Activated T-helper 17 cell treated with anti-CD3 and anti-CD28 coated beads, Interleukin-2, amount 50 U/mL, for 72 hours (primary cell): ENCODE results near the gene C2orf78. TPM values are rescaled to one million over a fixed set of nuclear protein-coding genes. Genes with fewer than 3 reads are reported as not detected.
"Not testable (repeated sequence)": the region's sequence is repeated elsewhere in the genome, so short reads cannot be mapped to it uniquely, and the experiment has no call there.

Experiments
- ATAC-seq: fragments of 150-1000 bp; cut with Tn5 transposase; replicated peaks from 2 replicates; pipeline ENCODE4 v1.10.0; 2021; ENCODE audit warnings: mild to moderate bottlenecking, moderate library complexity
- H3K27ac Mint-ChIP-seq: one replicate; pipeline ENCODE4 v1.8.0; 2022; ENCODE audit warnings: mixed read lengths
- H3K27me3 Mint-ChIP-seq: one replicate; pipeline ENCODE4 v1.8.0; 2022; ENCODE audit warnings: mixed read lengths
- H3K36me3 Mint-ChIP-seq: one replicate; pipeline ENCODE4 v1.8.0; 2022; ENCODE audit warnings: low read depth, mild to moderate bottlenecking, mixed read lengths
- H3K4me1 Mint-ChIP-seq: one replicate; pipeline ENCODE4 v1.8.0; 2022; ENCODE audit warnings: mixed read lengths
- H3K4me3 Mint-ChIP-seq: one replicate; pipeline ENCODE4 v1.8.0; 2022; ENCODE audit warnings: mild to moderate bottlenecking, mixed read lengths
- H3K9me3 Mint-ChIP-seq: one replicate; pipeline ENCODE4 v1.8.0; 2022; ENCODE audit warnings: mixed read lengths
- total RNA-seq, 2 donors: library from RNA; stranded (reverse); gene quantifications; one replicate each; pipeline ENCODE4 v1.2.3, GENCODE V29; 2022

The C2orf78 gene, protein sequence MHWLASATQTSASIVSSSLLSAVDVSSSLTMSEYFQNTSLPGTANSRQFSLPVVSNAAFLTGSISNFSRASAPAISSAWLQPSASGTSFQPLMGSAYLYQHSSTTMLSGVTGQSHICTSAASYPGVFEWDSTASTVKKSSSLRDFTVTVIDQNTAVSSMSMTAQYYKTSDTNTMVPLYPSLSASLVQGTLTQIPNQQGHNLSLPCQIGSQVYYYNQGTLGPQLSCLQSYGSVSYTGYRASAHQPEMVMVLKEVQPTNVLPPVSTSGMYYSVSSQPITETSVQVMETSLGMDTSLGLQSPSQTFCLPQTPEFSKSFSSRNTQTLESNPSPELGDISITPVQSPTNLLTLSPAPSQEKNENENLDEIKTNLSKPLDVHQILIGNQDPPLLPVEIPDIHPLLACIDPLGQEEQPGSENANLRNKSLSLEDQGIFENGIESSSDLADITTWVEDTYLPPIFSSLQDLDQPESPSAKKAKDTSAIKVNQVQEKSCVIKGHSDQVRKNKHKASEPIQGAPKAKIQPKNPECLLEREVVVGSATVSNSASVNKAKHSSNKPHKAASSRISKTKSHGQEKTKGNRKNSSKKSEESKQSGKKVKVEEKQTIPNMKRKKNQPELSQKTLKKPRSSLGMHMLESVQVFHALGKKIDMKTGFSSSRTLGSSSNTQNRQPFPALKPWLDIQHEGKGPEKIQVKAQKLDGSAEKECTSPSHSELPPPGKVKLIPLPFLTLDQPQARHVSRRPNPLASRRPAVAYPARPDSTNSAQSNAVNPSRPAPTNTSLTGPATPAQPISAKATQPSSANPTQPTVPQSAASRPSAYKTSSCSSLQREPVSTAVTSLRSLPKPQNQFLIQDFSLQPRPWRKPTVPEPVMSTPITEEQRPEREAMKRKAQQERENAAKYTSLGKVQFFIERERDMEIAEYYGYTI
- total RNA-seq = under 1 TPM in 1 of 2 donors, not detected in 1; 0.08 TPM

DNA sequence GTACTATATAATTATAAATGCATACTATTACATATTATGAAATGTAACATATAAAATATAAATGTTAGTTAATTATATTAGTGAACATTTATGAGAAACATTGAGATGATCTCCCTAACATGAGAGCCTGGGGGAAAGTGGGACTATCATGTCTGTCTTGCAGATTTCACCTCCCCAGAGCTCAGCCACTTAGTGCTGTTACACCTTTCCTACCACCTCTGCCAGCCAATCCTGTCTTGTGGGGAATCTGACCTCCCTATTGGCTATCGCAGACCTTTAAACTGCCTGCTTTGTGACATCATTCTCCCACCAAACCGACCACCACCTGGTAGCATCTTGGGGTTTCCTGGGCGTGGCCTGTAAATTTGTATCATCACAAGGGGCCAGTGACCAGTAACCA lies at the start of gene C2orf78:
C2orf78 (plus strand) TSS at position 301 of the 400 bp plus-strand sequence. CDS start 127 bp downstream, outside the sequence.
- H3K9me3 Mint-ChIP-seq, H3K27me3 Mint-ChIP-seq, H3K4me3 Mint-ChIP-seq, H3K36me3 Mint-ChIP-seq, H3K4me1 Mint-ChIP-seq, H3K27ac Mint-ChIP-seq, ATAC-seq: not testable (repeated sequence)

DNA sequence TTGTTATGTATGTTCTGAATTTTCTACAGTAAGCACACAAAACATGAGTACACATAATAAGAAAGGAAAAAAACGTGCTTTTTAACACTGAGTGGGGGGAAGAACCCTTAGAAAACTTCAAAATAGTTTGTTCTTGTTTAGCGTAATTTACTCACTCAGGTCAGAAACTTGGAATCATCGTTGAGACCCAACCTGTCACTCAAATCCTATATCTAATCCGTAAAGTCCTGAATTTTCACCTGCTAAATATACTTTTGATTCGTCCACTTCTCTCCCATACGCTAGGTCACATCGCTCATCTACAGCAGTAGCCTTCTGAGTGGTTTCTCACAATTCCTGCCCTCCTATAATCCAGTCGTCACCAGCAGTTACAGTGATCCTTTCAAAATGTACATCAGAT lies 47.6 kb upstream of the C2orf78 start:
- H3K4me3 Mint-ChIP-seq = peak overlapping the region; percentile 99
- H3K4me1 Mint-ChIP-seq = peaks cover 11% of the 10 kb centered on the region
- no peaks in the 10 kb centered on the region for H3K9me3 Mint-ChIP-seq
- peaks cover 55% of the 10 kb centered on the region for H3K36me3 Mint-ChIP-seq
- ATAC-seq = no peak
- no peaks in the 10 kb centered on the region for H3K27me3 Mint-ChIP-seq
- peak overlapping the region; percentile 97 for H3K27ac Mint-ChIP-seq

DNA sequence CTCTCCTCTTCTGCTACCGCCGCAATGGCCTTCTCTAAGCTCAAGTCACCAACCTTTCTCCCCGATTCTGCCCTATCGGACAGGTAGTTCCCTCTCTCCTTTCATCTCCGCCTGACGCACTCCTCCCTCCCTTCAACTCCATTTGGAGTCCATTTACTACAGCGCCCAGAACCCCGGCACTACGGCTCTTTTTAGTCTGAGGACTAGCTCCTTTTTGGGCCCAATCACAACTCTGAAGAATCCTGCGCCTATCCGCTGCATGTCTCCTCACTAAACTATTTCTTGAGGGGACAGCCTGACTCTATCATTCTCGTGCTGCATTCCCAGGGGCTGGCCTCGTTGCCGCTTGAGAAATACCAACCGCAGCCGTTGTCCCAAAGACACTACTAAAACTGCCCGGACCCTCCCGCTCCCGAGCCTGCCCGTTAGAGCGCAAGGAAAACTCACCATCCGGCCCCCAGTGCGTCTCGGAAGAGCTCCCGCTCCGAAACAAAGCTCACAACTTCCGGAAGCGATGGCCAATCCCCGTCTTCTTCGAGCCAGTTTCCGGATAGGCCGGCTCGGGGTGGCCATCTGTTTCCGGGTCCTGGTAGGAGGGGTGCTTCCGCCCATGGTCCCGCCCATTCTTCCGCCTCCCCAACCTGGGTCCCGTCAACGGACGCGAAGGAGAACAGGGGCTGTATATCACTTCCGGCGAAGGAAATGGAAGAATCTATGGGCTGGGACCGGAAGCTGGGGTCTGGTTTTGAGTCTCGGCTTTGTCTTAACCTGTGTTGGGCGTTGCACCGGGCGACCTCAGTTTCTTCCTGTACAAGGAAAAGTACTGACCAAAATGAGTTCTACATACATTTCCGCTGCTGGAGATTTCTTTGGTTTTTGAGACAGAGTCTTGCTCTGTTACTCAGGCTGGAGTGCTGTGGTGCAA lies 46.9 kb upstream of the C2orf78 start, which contains the start of gene TPRKB:
TPRKB (minus strand) TSS at position 491 of the 925 bp plus-strand sequence. CDS start 2,776 bp downstream, outside the sequence.
- H3K36me3 Mint-ChIP-seq = peaks cover 50% of the 10 kb centered on the region
- H3K27ac Mint-ChIP-seq = peak within 1 kb of the TSS; percentile 97
- ATAC-seq = peak; percentile 99
- H3K9me3 Mint-ChIP-seq = no peaks in the 10 kb centered on the region
- H3K4me3 Mint-ChIP-seq = peak within 1 kb of the TSS; percentile 99
- H3K27me3 Mint-ChIP-seq = no peaks in the 10 kb centered on the region
- peaks cover 11% of the 10 kb centered on the region for H3K4me1 Mint-ChIP-seq

DNA sequence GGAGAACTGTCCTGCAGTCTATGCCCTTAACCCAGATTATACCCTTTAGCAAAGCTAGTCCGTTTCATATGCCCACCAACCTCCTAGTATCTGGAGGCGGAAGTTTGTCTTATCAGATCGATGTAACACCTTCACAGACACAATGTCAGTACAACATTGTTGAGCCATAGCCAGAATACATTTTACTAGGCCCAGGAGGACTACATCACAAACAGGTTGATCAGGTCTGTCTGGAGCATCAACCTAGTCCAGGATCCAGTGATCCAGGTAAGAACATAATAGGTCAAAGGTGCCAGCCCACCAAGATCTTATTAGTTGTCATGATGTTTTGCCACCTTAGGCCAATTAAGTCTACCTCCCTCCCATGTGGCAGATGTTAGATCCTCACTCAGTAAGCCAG lies 44.9 kb upstream of the C2orf78 start:
- Mint-ChIP-seq H3K27ac (no peak overlapping the region), H3K27me3 (no peaks in the 10 kb centered on the region), H3K4me1 (peaks cover 11% of the 10 kb centered on the region), H3K36me3 (peaks cover 42% of the 10 kb centered on the region), H3K4me3 (no peak overlapping the region), H3K9me3 (no peaks in the 10 kb centered on the region)
- no peak for ATAC-seq

DNA sequence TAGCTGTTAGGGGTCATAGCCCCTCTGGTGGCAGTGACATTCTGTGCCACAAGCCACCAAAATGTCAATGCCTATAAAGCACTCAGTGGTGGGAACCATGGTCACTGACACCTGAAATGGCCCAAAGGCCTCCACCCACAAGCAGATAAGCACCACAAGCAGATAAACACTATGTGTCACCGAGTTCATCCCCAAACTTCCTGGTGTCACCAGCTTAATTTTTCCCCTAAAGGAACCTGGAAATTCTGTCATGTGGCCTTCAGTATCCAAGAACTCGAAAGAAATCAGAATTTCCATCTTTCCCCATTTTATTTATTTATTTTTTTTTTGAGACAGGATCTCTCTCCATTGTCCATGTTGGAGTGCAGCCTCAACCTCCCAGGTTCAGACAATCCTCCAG lies 43.2 kb upstream of the C2orf78 start:
- H3K36me3 Mint-ChIP-seq = peaks cover 49% of the 10 kb centered on the region

DNA sequence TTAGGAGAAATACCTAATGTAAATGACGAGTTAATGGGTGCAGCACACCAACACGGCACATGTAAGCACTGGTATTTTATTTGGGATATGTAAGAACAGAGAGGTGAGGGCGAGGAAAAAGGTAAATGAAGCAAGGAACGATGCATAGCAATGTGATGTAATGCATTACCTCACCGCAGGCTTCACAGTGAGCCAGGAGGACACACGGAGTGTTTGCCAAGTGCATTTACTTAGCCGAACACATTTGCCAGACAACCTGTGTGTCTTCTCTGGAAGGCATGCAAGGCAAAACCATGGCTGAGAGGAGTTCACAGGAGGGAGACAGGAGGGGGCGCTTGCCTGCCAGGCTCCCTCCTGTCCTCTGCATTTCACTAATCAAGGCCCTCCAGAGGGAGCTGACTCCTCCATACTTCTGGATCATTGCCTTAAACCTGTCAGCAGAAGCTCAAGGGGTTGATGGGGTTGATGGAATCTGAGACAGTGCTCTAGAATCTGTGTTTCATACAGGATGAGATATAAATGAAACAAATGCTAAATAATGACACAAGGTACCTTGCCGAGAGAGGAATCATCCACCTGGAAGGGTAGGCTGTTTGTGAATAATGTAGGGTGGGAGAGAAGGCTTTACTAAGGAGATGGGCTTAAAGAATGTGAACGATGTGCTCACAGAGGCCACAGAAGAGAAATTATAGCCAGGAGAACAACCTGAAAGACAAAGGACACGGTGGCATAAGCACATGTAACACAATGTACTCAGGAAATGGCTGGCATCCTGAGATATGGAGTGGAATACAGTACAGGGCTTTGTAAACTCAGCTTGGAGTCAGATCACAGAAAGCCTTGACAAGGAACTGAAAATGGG lies 37.7 kb upstream of the C2orf78 start:
- H3K27ac Mint-ChIP-seq = no peak overlapping the region
- peaks cover 11% of the 10 kb centered on the region for H3K4me1 Mint-ChIP-seq
- H3K9me3 Mint-ChIP-seq = no peaks in the 10 kb centered on the region
- no peak overlapping the region for H3K4me3 Mint-ChIP-seq
- H3K36me3 Mint-ChIP-seq = peaks cover 77% of the 10 kb centered on the region
- no peak for ATAC-seq
- H3K27me3 Mint-ChIP-seq = no peaks in the 10 kb centered on the region

More for the DNA sequence above, 43.2 kb upstream of the C2orf78 start:
- no peak overlapping the region for H3K4me3 Mint-ChIP-seq
- no peaks in the 10 kb centered on the region for H3K27me3 Mint-ChIP-seq
- peaks cover 11% of the 10 kb centered on the region for H3K4me1 Mint-ChIP-seq
- H3K27ac Mint-ChIP-seq = no peak overlapping the region
- ATAC-seq = no peak
- no peaks in the 10 kb centered on the region for H3K9me3 Mint-ChIP-seq

DNA sequence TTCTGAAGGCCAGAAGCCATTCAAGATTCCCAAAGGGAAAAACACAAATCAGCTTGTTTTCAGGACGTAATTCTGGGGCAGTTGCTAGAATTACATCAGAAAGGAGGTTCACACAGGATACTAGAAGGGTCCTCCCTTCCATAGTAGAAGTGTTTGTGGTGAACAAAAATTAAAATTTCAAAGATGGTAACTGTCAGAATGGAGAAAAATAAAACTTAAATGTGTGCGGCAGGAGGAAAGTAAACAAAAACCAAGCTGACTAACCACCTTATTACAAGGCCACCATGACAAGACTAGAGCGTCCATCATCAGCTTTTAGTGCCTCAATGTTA lies 37.1 kb upstream of the C2orf78 start:
- Mint-ChIP-seq H3K36me3 (peaks cover 81% of the 10 kb centered on the region), H3K9me3 (no peaks in the 10 kb centered on the region), H3K27me3 (no peaks in the 10 kb centered on the region), H3K4me3 (no peak overlapping the region), H3K27ac (no peak overlapping the region), H3K4me1 (peaks cover 11% of the 10 kb centered on the region)
- ATAC-seq = no peak

DNA sequence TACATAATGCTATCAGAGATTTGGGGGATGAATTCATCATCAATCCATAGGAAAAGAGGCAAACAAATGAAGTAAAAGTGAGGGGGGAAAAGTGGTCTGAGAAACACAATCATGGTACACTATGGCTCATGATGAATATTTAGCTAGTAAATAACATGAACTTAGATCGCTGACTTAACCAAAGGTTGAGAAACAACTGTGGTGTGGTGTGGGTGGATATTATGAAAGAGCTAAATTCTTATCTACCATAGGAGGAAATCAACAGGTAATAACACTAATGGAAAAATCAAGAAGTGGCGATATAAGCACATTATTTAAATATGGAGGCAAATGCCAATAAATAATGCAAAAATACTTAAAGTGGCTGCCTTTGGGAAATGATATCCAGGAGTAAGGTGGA lies 34.7 kb upstream of the C2orf78 start:
- Mint-ChIP-seq H3K9me3 (no peaks in the 10 kb centered on the region), H3K36me3 (peaks cover 85% of the 10 kb centered on the region), H3K27ac (no peak overlapping the region), H3K4me1 (peaks cover 11% of the 10 kb centered on the region), H3K27me3 (no peaks in the 10 kb centered on the region), H3K4me3 (no peak overlapping the region)
- ATAC-seq = no peak

DNA sequence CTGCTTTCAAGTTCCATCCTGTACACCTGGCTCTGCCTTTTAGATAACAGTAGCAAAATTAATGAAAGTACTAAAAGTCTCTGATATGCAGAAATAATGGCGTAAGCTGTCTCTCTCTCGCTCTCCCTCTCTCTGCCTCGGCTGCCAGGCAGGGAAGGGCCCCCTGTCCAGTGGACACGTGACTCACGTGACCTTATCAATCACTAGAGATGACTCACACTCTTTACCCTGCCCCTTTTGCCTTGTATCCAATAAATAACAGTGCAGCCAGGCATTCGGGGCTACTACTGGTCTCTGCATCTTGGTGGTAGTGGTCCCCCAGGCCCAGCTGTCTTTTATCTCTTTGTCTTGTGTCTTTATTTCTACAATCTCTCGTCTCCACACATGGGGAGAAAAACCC lies 29.7 kb upstream of the C2orf78 start:
- H3K4me3 Mint-ChIP-seq, H3K27ac Mint-ChIP-seq, H3K27me3 Mint-ChIP-seq, ATAC-seq, H3K4me1 Mint-ChIP-seq, H3K9me3 Mint-ChIP-seq: not testable (repeated sequence)
- peaks cover 86% of the 10 kb centered on the region for H3K36me3 Mint-ChIP-seq

DNA sequence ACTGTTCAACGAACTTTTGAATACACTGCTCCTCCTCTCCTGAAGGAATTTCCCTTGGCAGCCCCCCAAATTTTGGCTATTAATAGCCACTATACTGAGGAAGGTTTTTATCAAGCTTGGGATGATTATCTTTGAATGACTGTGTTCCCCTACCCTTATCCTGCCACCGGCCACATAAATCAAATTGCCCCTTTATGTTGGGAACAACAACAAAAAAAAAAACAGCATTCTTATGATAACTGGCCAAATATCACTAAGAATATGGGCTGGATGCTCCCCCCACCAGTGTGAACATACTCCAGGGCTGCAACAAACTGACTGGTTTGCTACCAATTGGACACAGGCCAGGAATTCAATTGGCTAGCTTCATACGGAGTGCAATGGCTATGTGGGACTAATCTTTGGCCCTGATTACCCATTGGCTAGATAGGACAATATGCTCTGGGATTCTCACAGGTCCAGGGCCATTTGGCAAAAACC lies 24.7 kb upstream of the C2orf78 start:
- H3K36me3 Mint-ChIP-seq = peaks cover 97% of the 10 kb centered on the region
- no peaks in the 10 kb centered on the region for H3K27me3 Mint-ChIP-seq
- no peak overlapping the region for H3K4me3 Mint-ChIP-seq
- ATAC-seq = no peak
- no peaks in the 10 kb centered on the region for H3K4me1 Mint-ChIP-seq
- no peak overlapping the region for H3K27ac Mint-ChIP-seq
- H3K9me3 Mint-ChIP-seq = no peaks in the 10 kb centered on the region

DNA sequence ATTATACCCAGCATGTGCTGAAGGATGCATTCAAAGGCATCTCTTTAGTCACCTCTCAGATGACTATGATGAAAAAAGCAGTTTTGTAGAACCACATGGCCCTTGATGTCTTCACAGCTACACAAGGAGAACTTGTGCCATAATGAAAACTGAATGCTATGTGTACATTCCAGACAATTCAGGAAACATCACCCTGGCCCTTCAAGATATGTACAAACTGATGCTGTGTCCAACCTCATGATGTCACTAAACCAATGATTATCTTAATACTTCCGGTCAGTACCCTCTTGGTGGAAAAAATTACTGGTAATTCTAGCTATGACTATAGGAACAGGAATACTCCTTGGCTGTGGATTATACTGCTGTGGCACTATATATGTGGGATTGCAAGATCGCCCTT lies 24.1 kb upstream of the C2orf78 start:
- Mint-ChIP-seq H3K4me1 (no peaks in the 10 kb centered on the region), H3K36me3 (peaks cover 97% of the 10 kb centered on the region), H3K4me3 (no peak overlapping the region), H3K27me3 (no peaks in the 10 kb centered on the region), H3K9me3 (no peaks in the 10 kb centered on the region), H3K27ac (peak overlapping the region; percentile 36)
- ATAC-seq = no peak

DNA sequence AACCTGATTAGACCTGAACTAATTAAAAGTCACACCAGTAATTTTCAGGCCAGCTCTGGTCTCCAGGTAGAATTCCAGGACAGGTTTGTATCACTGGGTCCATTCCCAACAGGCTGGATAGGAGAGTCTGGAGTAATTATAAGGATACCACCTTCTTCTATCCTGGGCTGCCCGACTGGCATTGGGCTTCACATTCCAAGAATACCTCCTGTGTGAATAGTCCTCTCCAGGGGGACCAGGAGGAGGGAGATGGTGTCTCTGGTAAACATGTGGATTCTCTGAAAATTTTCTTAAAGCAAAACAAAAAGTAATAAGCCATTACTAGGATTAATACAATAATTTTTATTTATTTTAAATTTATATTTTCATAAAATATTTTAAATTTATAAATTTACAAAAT lies 21.4 kb upstream of the C2orf78 start:
- ATAC-seq = no peak
- no peaks in the 10 kb centered on the region for H3K27me3 Mint-ChIP-seq
- no peak overlapping the region for H3K27ac Mint-ChIP-seq
- H3K9me3 Mint-ChIP-seq = no peaks in the 10 kb centered on the region
- H3K4me3 Mint-ChIP-seq = no peak overlapping the region
- H3K4me1 Mint-ChIP-seq = peaks cover 6% of the 10 kb centered on the region
- peaks cover 100% of the 10 kb centered on the region for H3K36me3 Mint-ChIP-seq

DNA sequence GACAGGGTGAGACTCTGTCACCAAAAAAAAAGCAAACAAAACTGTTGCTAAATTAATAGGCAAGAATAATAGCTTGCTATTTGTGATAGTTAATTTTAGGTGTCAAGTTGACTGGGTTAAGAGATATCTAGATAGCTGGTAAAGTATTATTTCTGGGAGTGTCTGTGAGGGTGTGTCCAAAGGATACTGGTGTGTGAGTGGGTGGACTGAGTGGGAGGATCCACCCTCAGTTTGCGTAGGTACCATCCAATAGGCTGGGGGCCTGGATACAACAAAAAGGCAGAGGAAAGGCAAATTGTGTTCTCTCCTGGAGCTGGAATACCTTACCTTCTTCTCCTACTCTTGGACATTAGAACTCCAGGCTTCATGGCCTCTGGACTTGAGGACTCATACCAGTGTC lies 19.0 kb upstream of the C2orf78 start:
- H3K27ac Mint-ChIP-seq = no peak overlapping the region
- H3K4me1 Mint-ChIP-seq = peaks cover 13% of the 10 kb centered on the region
- H3K4me3 Mint-ChIP-seq = no peak overlapping the region
- peaks cover 100% of the 10 kb centered on the region for H3K36me3 Mint-ChIP-seq
- no peak for ATAC-seq
- H3K9me3 Mint-ChIP-seq = no peaks in the 10 kb centered on the region
- no peaks in the 10 kb centered on the region for H3K27me3 Mint-ChIP-seq
